Mucosa of rectum (tissue), 2 donors: ENCODE results near the gene TRAF5.

Source experiments
- H3K27ac ChIP-seq, 2 donors: one replicate each; pipeline ENCODE4 v1.7.0; 2013; ENCODE audit warnings: inconsistent platforms in 2 of 2, low read depth in 2 of 2, low read length in 2 of 2
- H3K27me3 ChIP-seq, 2 donors: one replicate each; pipeline ENCODE4 v1.7.0; 2013; ENCODE audit warnings: low read length in 2 of 2; ENCODE audit not compliant: control insufficient read depth in 2 of 2, insufficient read depth in 2 of 2
- H3K36me3 ChIP-seq, 2 donors: one replicate each; pipeline ENCODE4 v1.7.0; 2013; ENCODE audit warnings: low read length in 2 of 2; ENCODE audit not compliant: control insufficient read depth in 2 of 2, insufficient read depth in 2 of 2
- H3K4me1 ChIP-seq, 2 donors: one replicate each; pipeline ENCODE4 v1.7.0; 2013; ENCODE audit warnings: low read length in 2 of 2, mild to moderate bottlenecking in 1 of 2; ENCODE audit not compliant: control insufficient read depth in 2 of 2, insufficient read depth in 2 of 2
- H3K4me3 ChIP-seq, 2 donors: one replicate each; pipeline ENCODE4 v1.7.0; 2013; ENCODE audit warnings: low read length in 2 of 2
- H3K9ac ChIP-seq, 2 donors: one replicate each; pipeline ENCODE4 v1.7.0; 2013; ENCODE audit warnings: low read length in 2 of 2, low read depth in 1 of 2, mild to moderate bottlenecking in 1 of 2
- H3K9me3 ChIP-seq, 2 donors: one replicate each; pipeline ENCODE4 v1.7.0; 2013; ENCODE audit warnings: low read length in 2 of 2; ENCODE audit not compliant: control insufficient read depth in 2 of 2
- donor health status: healthy.
- donor health status: Normal muscosa, but diverticular disease.

The TRAF5 gene

DNA sequence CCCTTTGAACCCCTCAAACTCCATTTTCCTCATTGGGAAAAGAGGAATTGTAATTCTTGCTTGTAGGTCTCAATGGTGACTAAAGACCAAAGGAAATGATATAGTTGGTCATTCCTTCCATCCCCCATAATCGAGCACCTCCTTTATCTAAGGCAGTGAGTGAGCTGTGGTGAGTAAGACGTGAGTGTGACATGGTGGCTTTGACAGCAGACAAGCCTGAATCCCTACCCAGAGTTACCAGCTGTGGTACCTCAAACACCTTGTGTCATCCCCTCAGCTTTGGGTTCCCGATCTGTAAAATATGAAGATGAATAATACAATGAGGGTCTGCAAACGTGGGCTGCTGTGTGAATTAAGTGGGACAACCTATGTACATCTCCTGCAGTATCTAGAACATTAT is 8.4 kb downstream of the TRAF5 start:
- Histone ChIP-seq H3K9ac (peak overlapping the region in 1 of 2 donors; percentile 61), H3K4me1 (peaks cover 61 to 64% of the 10 kb centered on the region in 2 donors), H3K9me3 (no peaks in the 10 kb centered on the region), H3K36me3 (peaks cover 0 to 3% of the 10 kb centered on the region in 2 donors), H3K4me3 (peak overlapping the region in 1 of 2 donors; percentile 53), H3K27ac (peak overlapping the region; percentile 92 to 94), H3K27me3 (no peaks in the 10 kb centered on the region)

DNA sequence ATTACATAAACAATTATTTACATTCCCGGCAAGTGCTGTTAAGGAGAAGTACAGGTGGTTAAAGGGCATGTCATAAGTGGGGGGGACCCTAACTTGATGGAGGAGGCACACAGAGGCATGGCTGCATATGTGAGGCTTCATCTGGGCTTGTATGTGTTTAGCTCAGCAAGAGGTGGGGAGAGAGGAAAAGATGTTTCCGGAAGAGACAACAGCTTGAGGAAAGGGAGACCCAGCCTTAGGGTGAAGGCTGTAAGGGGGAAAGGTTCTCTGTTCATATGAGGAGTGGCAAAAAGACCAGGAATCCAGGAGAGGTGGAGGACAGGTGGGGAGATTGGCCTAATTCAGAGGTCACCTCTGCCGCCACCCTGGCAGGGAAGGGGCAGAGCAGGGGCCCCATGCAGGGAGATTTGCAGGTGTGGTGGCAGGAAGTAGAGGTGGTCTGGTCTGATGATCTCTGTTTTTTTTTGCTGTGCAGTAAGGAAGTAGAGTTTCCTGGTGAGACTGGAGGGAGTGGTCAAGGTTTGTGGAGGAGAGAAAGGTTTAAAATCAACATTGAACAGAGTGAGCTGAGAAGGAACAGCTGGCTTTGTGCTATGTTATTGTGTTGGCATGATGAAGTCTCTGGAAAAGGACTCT is 9.0 kb downstream of the TRAF5 start:
- no peaks in the 10 kb centered on the region for H3K9me3 ChIP-seq
- peak overlapping the region; percentile 92 to 94 for H3K27ac ChIP-seq
- H3K27me3 ChIP-seq, result no peaks in the 10 kb centered on the region
- peaks cover 0 to under 1% of the 10 kb centered on the region in 2 donors for H3K36me3 ChIP-seq
- H3K9ac ChIP-seq, result peak overlapping the region; percentile 61 to 65
- H3K4me3 ChIP-seq, result peak overlapping the region; percentile 25 to 53
- H3K4me1 ChIP-seq, result peaks cover 60 to 61% of the 10 kb centered on the region in 2 donors

DNA sequence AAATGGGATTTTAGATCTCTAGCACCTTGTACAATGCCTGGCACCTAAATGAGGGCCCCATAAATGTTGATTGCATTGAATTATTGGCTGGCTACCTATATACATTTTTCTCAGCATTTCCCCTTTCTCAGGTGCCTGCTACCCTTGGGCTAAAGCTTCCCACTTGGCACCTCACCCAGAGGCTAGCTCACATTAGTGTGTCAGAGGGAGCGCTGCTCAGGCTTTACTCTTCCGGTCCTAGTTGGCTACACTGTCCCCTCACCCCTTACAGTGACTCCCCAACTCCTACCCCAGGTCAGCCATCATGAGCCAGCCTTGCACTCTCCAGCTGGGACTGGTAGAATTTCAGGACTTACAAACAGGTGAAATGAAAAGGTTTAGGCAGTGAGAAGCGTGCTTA is 9.5 kb downstream of the TRAF5 start:
- Histone ChIP-seq H3K4me3 (peak overlapping the region in 1 of 2 donors; percentile 53), H3K27ac (peak overlapping the region; percentile 92 to 94), H3K4me1 (peaks cover 62 to 66% of the 10 kb centered on the region in 2 donors), H3K9me3 (no peaks in the 10 kb centered on the region), H3K36me3 (no peaks in the 10 kb centered on the region), H3K27me3 (no peaks in the 10 kb centered on the region), H3K9ac (peak overlapping the region; percentile 27 to 57)

DNA sequence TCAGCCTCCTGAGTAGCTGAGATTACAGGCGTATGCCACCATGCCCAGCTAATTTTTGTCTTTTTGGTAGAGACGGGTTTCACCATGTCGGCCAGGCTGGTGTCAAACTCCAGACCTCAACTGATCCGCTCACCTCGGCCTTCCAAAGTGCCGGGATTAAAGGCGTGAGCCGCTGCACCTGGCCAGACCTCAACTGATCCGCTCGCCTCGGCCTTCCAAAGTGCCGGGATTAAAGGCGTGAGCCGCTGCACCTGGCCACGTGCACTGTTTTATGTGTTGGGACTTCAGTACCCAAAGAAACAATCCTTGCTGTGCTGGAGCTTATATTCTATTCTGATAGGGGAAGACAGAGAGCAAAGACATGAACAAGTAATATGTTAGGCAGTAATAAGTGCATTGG is 10.1 kb downstream of the TRAF5 start:
- no peaks in the 10 kb centered on the region for H3K9me3 ChIP-seq
- H3K36me3 ChIP-seq, result no peaks in the 10 kb centered on the region
- peaks cover 62 to 72% of the 10 kb centered on the region in 2 donors for H3K4me1 ChIP-seq
- H3K27ac ChIP-seq, result peak overlapping the region; percentile 92 to 94
- no peaks in the 10 kb centered on the region for H3K27me3 ChIP-seq
- H3K4me3 ChIP-seq, result peak overlapping the region in 1 of 2 donors; percentile 53
- H3K9ac ChIP-seq, result peak overlapping the region; percentile 27 to 57

DNA sequence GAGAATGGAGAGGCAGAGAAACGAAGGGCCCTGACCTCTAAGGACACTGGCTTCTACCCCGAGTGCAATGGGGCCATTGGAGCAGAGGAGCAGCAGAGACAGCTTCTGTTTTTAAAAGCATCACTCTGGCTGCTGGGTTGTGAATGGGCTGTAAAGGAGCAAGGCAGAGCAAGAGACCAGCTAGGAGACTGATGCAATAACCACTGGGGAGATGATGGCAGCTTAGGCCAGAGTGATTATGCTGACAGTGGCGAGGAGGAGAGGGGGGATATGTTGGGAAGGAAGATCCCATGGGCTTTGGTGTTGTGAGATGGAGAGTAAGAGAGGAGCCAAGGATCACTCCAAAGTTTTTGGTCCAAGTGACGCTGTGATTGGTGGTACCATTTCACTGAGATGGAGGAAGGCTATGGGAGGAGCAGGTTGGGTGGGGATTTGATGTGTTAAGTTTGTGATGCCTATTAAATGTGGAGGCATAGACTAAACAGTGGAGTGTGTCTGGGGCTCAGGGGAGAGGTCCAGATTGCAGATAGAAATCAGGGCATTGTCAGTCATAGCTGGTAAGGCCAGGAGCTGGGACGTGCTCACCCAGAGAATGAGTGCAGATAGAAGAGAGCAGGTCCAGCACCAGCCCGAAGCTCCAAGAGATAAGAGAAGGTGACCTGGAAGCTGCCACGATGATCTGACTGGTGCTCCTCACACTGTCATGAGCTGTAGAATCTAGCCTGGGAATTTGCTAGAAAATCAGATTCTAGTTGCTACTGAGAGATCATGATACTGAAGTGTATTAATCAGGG is 11.0 kb downstream of the TRAF5 start:
- H3K9ac ChIP-seq, result no peak overlapping the region
- no peak overlapping the region for H3K4me3 ChIP-seq
- H3K27ac ChIP-seq, result peak overlapping the region in 1 of 2 donors; percentile 92
- peaks cover 57 to 65% of the 10 kb centered on the region in 2 donors for H3K4me1 ChIP-seq
- no peaks in the 10 kb centered on the region for H3K9me3 ChIP-seq
- no peaks in the 10 kb centered on the region for H3K36me3 ChIP-seq
- no peaks in the 10 kb centered on the region for H3K27me3 ChIP-seq

DNA sequence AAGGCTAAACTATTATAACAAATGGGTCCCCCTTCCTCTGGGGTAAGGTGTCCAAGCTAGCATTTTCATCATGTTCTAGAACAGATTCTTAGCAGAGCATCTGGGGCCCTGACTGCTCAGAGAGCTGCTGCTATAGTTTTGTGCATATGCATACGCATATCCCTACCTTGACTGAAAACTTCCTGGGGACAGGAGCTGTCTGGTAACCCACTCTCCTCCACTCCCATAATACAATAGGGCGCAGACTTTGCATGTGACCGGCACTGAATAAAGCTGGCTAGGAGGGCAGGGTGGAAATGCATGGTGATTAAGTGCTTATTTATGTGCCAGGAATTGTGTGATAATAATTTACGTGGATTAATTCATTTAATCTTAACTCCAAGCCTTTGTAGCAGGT is 11.6 kb downstream of the TRAF5 start:
- H3K36me3 ChIP-seq, result no peaks in the 10 kb centered on the region
- H3K9ac ChIP-seq, result no peak overlapping the region
- no peaks in the 10 kb centered on the region for H3K27me3 ChIP-seq
- no peak overlapping the region for H3K27ac ChIP-seq
- no peak overlapping the region for H3K4me3 ChIP-seq
- H3K9me3 ChIP-seq, result no peaks in the 10 kb centered on the region
- H3K4me1 ChIP-seq, result peaks cover 57 to 64% of the 10 kb centered on the region in 2 donors

DNA sequence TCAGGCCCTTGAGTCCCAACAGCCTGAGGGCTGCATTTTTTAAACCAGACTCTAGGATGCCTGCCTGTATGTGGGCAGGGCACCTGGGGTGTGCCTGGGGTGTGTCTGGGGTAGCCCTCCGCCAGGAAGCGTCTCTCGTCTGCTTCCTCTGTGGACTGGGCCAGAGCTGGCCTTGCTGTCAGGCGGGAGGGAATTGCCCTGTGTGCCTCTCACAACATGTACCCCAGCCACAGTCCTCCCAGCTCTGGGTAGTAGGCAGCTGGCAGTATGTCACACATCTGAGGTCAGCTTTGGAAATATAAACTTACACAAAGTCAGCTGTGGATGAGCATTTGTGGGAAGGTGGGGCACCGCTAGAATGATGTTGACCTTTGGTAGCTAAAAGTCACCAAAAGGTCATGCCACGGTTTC is 13.0 kb downstream of the TRAF5 start:
- H3K9ac ChIP-seq, result peak overlapping the region in 1 of 2 donors; percentile 17
- no peaks in the 10 kb centered on the region for H3K9me3 ChIP-seq
- no peak overlapping the region for H3K4me3 ChIP-seq
- H3K27me3 ChIP-seq, result no peaks in the 10 kb centered on the region
- H3K4me1 ChIP-seq, result peaks cover 46 to 64% of the 10 kb centered on the region in 2 donors
- H3K27ac ChIP-seq, result no peak overlapping the region
- peaks cover 0 to 3% of the 10 kb centered on the region in 2 donors for H3K36me3 ChIP-seq

DNA sequence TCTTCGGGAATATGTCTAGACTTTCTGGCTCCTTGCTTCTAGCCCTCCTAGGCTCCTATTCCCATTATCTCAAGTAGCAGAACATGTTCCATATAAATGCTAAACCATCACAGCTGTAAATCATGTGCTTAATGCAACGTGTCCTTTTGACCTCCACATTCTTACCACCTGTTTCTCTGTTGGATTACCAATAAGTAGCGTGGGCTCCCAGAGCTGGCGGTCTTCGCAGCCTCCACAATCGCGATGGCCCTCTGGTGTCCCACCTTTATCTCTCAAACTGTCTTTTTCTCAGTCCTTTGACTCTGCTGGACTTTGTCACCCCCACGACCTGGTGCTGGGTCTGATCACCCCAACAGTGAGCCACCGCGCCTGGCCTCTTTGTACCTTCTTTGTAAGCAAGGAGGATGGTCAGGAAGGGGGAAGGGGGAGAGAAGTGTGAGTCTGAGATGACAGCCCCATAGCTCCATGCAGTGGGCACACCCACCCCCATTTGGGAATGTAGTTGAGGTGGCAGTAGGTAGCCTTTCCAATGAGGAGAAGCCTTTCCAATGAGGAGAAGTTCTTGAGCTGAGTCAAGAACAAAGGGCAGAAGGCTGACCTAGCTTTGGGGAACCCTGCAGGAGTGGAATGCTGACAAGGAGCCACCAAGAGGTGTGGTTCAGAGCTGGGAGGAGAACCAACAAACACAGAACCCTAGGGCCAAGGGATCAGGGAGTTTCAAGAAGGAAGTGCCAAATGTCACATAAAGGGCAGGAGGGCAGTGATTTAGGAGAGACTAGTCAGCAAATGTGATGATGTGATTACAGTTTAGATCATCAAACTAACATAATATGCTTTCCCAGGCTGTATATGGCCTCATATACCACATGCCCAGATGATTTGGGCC is 14.2 kb downstream of the TRAF5 start:
- H3K4me3 ChIP-seq, result no peak overlapping the region
- peaks cover 35 to 52% of the 10 kb centered on the region in 2 donors for H3K4me1 ChIP-seq

DNA sequence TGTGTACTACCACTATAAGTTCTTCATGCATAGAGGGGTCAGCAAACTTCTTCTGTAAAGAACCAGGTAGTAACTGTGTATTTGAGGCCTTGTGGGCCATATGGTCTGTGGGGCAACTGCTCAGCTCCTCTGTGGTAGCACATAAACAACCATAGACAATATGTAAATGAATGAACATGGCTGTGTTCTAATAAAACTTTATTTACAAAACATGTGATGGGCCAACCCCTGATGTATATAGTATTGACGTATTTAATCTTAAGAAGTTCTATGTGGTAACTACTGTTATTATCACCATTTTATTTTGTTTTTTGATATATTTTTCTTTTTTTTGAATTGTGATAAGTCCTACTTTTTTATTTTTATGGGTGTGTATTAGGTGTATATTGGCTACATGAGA is 15.4 kb downstream of the TRAF5 start:
- Histone ChIP-seq H3K4me3 (no peak overlapping the region), H3K4me1 (peaks cover 24 to 41% of the 10 kb centered on the region in 2 donors)

More for the DNA sequence above, 14.2 kb downstream of the TRAF5 start:
- Histone ChIP-seq H3K27ac (peak overlapping the region; percentile 20 to 25), H3K36me3 (peaks cover 0 to 3% of the 10 kb centered on the region in 2 donors), H3K9me3 (no peaks in the 10 kb centered on the region), H3K27me3 (no peaks in the 10 kb centered on the region), H3K9ac (no peak overlapping the region)

More for the DNA sequence above, 15.4 kb downstream of the TRAF5 start:
- Histone ChIP-seq H3K27ac (no peak overlapping the region), H3K36me3 (peaks cover 0 to 3% of the 10 kb centered on the region in 2 donors), H3K9me3 (no peaks in the 10 kb centered on the region), H3K9ac (no peak overlapping the region), H3K27me3 (no peaks in the 10 kb centered on the region)
